Stimulated activated CD8-positive, alpha-beta memory T cell treated with anti-CD3 and anti-CD28 coated beads, Interleukin-15, amount 100 ng/mL, for 4 hours (primary cell): ENCODE measurements around the gene ZMIZ1.

Experiments
- DNase-seq, 2 donors: peaks; one replicate each; pipeline ENCODE4 v3.0.0-alpha.2; 2020; ENCODE audit warnings: low read depth in 2 of 2

Gene ZMIZ1

GRCh38 chr10:79188154-79188965 is 119.6 kb downstream of the ZMIZ1 start:
- no peak for DNase-seq

DNA sequence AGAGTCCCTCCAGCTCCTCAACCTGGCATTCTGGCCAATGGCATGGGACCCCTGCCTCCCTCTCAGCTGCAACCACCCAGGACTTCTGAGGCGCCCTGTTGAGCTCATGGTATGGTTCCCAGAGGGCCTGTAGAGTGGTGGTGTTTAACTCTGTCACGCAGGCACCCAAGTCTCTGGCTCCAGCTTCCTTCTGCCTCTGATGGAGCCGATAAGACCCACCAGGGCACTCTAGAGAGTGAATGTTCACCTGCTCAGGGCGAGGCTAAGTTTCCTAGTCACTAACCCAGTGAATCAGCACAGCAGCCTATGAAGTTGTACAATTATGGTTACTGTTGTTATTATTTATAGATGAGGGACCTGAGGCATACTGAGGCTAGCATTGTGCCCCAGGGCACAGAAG is 120.4 kb downstream of the ZMIZ1 start:
- DNase-seq = no peak

- DNase-seq = no peak
Measured at GRCh38 chr10:79189853-79190435, 121.2 kb downstream of the ZMIZ1 start.

DNA sequence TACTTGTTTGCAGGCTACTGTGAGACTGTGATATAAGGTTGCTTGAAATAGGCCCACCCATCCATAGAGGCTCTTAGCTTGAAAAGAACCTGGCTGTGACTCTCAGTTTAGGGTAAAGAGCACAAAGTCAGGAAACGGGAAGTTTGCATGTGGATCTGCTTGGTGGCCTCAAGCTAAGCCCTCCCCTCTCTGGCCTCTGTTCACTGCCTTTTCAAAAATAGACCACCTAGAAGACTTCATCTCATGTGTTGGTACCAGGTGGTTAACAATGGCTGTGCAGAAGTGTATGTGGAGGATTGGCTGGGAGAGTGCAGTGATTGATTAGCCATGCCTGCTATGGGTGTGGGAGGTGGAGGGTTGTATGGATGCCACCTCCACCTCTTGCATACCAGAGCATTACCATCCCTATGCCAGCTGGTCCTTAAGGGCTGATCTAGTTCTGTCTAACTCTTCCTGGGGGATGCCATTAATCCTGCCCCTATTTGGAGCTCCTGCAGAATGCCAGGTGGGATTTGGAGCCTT is 122.0 kb downstream of the ZMIZ1 start:
- DNase-seq = no peak

- no peak for DNase-seq
Measured at GRCh38 chr10:79191951-79192676, 123.3 kb downstream of the ZMIZ1 start.

DNA sequence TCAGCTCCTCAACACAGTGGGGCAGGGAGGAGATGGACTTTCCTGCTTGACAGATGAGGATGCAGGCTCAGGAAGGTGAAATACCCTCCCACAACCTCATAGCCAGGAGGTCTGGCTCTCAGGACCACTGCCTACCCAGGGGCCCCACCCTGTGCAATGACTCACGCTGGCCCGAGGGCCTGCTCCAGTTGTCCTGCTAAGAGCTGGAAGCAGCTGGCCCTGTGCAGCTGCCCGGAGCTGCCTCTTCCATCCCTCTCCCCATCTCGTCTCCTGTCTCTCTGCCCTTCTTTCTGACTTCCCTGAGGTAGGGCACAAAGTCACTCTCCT is 123.9 kb downstream of the ZMIZ1 start:
- DNase-seq = no peak

GRCh38 chr10:79193694-79194382 is 125.1 kb downstream of the ZMIZ1 start:
- DNase-seq = no peak

- peak; percentile 45 to 54 for DNase-seq
Measured at GRCh38 chr10:79195091-79195923, 126.5 kb downstream of the ZMIZ1 start.

- peak; percentile 33 to 36 for DNase-seq
Measured at GRCh38 chr10:79196470-79197461, 128.0 kb downstream of the ZMIZ1 start.

DNA sequence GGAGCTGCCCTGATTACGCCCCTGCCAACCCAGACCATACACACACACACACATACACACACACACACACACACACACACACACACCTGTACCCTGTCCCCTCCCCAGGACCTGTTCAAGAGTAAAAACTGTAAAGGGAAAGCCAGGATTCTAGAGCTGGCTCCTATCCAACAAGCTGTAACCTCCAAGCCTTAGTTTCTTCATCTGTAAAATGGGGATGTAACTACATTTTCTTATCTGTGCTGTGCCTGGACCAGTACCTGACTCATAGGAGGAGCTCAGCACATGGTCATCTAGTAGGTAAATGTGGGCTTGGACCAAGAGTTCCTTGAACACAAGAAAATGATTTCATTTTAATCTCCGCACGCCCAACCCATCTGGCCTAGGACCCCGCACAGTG is 128.8 kb downstream of the ZMIZ1 start:
- DNase-seq = no peak

GRCh38 chr10:79200346-79200745 is 131.6 kb downstream of the ZMIZ1 start:
- no peak for DNase-seq

GRCh38 chr10:79201706-79202105 is 132.9 kb downstream of the ZMIZ1 start:
- DNase-seq = no peak

GRCh38 chr10:79202188-79203013 is 133.6 kb downstream of the ZMIZ1 start:
- DNase-seq = no peak

- no peak for DNase-seq
Measured at GRCh38 chr10:79203014-79203644, 134.4 kb downstream of the ZMIZ1 start.

DNA sequence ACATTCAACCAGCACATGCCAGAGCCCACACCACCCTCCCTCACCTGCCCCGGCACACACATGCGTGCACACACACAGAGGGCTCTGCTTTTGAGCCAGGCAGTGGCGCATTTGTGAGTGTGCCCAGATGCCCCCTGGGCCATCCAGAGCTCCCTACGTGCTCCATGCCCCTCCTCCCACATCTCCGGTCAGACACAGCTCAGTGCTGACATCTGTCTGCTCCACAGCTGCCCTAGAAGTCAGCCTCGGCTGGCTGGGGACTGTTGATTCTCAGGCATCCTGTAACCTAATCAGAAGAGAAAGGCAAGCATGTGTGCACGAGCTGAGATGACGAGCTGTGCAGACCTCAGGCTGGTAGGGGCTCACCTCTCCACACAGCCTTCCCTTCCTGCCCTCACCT is 135.1 kb downstream of the ZMIZ1 start:
- no peak for DNase-seq

DNA sequence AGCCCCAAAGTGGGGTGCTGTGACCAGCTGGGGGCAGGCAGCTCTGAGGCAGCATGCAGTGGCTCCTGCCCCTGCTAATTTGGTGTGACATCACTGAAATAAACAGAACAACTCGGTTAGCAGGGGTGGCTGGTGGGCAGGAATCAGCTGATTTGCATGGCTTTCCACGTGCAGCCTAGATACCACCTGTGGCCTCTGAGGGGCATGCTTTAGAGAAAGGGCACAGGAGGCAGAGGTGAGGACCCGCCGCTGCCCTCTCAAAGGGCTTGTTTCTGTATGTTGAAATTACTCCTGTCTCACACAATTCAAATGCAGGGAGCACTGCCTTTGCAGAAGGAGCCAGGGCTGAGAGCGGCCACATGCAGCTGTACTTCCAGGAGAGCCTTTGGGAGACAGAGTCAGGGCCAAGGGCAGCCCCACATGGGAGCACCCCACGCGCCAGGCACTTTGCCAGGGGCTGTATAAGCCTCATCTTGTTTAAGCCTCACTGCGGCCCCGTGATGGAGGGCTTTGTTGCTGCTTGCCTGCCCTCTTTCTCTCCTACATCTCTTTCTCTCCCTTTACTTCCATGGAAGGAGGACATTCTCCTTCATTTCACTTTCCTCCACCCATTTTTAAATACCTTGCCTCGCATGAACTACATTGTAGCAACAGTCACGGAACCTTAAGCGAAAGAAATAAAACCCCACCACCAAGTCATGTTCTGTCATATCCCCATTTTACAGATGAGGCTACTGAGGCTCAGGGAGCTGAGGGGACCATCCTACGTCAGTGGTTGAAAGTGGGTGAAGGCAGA is 137.7 kb downstream of the ZMIZ1 start:
- DNase-seq = no peak

GRCh38 chr10:79207096-79207357 is 138.3 kb downstream of the ZMIZ1 start:
- DNase-seq = no peak

- no peak for DNase-seq
Measured at GRCh38 chr10:79207726-79208125, 139.0 kb downstream of the ZMIZ1 start.
